Colon (tissue), 2 donors: ENCODE data around the gene SORCS2.

Experiments used
- FAIRE-seq: peaks from 2 replicates; lab custom pipeline; 2012; peaks lifted over from hg19 to GRCh38; lab: Jason Lieb, UNC
- donor health status: control.
- donor health status: control.

SORCS2 gene

DNA sequence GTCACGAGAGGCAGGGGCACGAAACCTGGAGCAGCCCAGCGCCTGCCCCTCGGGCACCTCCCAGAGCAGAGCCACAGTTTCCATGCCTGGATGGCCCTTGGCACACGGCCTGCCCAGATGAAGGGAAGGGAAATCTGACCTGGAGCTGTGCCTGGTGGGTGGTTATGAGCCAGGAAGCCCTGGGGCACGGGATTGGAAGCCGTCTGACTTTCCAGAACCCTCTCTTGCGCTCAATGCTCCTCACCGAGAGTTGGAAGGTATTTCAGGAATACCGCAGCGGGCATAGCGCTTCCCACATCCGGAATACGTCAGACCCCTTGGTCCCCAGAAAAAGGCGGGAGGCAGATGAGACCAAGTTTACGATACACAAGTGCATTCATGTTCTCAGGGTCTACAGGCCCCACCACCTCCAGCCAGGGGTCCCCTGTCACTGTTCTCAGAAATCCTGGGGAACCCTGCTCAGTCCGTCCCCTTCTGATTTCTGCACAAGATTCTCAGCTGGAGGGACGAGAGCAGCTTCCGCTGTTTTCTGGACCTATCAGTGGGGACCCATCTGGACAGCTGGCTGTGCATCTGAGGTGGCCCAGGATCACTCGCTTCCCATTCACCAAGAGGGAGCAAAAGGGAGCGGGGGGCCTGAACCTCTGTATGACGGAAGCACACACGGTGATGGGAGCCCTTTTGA, 574.5 kb downstream of the SORCS2 start:
- FAIRE-seq, result no peak

DNA sequence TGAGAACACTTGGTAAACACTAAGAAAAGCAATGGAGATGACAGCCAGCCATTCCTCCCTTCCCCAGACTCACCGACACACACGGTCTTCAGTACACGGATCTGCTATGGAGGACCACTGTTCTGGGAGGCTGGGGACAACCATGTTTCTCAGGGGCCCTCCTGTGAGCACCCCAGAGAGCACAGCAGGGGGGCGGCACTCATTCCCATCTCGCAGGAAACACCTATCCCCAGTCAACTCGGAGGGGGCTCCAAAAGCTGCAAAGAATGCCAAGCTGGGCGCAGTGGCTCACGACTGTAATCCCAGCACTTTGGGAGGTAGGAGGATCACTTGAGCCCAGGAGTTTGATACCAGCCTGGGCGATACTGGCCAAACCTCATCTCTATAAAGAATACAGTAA, 575.2 kb downstream of the SORCS2 start:
- FAIRE-seq, result no peak

DNA sequence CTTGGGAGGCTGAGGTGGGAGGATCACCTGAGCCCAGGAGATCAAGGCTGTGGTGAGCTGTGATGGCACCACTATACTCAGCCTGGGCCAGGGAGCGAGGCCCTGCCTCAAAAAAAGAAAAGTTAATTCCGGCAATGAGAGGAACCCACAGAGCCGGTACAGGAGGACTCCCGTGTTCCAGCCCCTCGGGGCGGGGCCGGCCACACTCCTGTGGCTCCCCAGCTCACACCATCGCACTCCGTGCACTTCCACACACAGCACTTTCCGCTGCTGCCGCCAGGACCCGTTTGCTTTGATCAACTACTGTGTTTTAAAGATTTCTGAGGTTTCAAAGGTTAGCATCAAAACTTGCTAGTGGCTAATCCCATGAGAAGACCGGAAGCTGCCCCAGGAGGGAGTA, 575.6 kb downstream of the SORCS2 start:
- no peak for FAIRE-seq

DNA sequence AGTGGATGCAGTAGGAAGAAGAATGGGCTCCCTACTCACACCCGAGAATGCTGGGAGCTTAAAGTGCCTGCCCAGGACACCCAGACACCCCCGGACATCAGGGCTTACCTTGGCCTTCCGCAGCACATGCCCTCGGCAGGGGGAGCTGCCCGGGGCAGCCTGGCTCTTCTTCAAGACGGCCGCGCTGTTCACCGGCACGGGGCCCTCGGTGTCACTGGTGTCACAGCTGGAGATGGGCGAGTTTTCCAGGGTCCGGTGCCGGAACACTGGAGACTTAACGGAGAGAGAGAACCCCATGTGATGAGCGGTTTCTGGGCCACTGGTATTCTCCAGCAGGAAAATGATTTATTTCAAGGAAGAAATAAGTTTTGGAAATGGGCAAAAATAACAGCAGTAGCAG, 576.4 kb downstream of the SORCS2 start:
- no peak for FAIRE-seq

DNA sequence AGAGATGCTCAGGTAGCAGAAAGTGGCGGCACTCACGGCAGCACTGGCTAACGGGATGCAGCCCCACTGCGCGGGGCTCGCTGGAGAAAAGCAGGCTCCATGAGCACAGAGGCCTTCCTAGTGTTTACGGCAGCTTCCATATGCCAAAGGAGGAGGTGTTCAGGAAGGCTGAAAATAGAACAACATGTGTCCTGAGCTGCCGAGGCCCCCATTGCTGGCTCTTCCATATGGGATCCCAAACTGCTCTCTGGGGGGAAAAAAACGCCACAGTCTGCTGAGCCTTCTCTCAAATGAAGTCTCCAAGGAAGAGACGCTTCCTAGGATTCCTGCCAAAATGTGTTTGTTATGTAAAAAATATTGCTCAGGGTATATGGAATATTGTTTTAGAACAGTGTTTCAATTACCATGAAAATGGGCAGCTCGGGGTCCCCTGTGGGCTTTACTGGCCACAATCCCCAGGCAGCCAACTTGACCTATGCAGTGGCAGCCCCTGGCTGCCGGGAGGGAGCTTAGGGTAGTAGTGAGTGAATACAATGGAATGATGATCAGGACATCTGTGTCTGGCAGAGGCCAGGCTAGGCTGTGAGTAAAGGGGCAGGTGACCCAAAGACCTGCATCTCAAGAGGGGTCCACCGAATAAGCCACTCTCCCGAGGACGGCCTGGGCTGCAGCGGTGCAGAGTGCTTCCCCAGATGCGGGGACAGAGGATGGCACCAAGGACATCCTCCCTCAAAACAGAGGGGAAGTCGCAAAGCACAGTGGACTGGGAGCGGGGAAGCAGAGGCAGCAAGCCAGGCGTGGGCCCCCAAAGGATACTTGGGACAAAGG, 577.3 kb downstream of the SORCS2 start:
- no peak for FAIRE-seq

DNA sequence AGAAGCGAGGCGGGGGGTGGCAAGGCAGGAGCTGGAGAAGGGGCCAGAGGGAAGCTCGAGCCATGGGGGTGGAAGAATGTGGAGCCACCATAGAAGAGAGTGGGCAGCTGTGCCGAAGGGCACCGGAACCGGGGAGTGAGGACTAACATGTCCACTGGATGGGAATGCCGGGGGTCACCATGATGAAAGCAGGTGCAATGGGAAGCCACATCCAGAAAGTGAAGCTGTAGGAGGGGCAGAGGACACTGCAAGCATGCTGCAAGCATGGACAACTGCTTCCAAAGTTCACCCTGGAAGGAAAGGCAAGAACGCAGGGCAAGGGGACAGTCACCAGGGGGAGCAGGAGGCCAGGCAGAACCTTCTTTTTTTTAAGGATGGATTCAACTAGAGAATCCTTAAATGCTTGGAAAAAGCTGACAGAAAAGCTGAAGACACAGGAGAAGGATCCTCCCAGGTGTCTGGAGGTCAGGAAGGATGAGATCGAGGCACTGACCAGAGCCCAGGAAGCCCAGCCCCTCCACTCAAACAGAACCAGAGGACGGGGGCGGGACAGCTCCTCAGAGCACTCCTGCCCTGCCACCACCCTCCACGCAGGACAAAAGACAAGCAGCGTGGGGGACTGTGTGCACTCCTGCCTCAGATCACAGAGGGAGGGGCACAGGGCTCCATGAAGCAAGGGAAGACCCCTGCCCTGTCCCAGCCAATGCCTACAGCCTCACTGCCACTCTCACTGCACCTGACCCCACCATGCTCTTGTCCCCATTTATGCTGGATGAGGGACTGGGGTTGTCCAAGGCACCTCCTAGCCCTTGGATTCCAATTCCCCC, 578.1 kb downstream of the SORCS2 start:
- no peak for FAIRE-seq

DNA sequence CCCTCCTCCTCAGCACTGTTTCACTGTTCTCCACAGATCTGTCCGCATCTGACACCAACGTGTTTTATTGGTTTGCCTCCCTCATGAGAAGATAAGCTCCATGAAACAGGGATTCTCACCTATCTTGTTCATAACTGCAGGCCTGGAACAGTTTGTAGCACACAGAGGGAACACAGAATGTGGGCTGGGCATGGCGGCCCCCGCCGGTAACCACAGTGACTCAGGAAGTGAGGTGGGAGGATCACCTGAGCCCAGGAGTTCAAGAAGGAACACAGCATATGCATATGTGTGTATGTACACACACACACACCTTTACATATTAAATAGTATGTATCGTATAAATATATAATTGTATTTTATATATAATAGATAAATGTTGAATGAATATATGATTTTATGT, 578.7 kb downstream of the SORCS2 start:
- FAIRE-seq, result no peak

DNA sequence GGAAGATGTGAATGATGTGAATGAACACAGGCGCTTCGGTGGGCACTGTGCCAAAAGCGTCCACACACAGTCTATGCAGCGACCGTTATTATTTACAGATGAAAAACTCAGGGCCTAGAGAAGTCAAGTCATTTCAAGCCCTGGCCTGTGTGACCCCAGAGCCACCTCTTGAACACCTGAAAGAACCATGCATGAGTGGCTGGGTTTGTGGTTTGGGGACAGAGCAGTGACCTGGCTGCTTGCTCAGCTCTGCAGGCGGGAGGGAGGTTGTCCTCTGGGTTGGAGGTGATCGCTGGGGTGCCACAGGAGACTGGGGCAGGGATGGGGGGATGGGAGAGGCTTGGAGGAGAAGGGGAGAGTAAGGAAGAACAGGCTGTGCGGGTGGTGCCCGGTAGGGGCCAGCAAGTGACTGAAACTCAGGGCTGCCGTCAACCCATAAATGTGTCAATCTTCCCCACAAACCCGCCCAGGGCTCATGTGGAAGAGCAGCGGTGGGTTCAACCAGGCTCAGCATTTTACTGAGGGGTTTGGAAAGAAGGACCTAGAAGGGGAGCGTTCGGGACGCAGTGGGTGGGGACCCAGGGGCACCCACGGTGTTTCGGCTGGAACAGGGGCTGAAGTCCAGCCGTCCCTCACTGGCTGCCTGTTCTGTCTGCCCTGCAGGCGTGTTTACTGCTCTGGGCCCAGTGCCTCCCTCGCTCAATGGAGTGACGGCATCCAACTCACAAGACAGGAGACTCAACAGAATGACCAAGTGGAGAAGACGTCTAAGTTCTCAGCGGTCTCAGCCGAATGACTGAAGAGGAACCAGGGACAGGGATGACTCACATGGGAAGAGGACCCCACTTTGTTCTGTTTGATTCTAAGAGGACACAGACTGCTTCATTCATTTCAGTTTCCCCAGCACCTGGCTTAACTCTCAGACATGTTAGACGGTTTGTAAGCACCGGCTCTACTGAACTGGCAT, 579.5 kb downstream of the SORCS2 start:
- FAIRE-seq, result no peak

DNA sequence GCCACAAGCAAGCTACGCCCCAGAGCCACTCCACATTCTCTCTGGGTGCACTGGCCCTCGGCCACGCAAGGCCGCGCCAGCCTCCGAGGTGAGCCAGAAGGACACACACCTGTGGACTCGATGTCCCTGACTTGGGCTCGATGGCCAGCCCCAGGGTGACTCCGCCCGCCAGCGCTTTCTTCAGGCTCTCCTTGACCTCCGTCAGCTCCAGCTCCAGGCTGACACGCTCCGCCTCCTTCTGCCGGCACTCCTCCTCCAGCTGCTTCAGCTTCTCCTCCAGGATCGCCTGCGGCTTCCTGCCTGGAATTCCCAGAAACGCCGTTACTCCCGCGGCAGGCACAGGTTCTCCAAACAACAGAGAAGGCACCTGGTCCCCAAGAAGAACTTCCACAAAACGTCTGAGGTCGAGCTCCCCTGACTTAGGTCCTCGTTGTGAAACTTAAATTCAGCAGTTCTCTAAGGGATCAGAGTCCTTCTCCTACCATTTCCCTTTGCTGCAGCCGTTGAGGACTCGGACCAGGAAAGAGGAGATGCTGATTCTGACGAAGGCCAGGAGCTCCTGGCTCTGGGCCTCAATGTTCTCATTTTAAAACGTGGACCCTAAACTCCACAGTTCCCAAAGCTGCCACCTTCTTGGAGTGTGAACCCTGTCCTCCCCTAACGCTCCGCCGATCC, 580.5 kb downstream of the SORCS2 start:
- no peak for FAIRE-seq

DNA sequence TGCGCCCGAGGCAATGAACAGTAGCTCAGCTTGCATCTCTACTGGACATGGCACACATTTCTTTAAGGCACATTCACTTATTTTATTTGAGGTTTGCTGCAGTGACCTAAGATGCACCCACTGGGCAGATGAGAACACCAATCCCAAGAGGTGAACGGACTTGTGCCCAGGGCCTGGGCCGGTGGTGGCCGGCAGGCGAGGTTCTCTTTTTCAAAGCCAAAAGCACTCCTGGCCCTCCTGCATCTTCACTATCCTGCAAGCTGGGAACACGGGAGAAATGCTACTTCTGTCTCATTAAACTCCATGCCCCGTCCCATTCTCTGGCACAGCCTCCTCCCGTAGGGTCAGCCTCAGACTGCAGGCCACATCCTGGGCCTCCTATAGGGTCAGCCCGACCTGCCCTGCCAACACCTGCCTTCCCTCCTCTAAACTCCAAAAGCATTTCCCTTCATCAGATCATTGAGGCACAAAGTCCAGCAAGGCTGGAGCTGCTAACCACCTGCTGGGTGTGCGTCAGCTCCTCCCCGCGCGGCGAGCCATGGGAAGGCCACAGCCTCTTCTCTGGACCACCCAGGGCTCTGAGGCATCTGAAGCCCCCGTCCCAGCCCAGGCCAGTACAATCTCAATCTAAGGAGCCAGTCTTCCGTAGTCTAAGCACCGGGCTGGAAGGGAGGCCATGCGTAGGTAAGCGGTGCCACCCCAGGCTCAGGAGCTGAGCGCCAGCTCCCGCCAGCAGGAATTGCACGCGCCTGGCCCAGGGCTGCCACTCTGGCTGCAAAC, 581.3 kb downstream of the SORCS2 start:
- no peak for FAIRE-seq

DNA sequence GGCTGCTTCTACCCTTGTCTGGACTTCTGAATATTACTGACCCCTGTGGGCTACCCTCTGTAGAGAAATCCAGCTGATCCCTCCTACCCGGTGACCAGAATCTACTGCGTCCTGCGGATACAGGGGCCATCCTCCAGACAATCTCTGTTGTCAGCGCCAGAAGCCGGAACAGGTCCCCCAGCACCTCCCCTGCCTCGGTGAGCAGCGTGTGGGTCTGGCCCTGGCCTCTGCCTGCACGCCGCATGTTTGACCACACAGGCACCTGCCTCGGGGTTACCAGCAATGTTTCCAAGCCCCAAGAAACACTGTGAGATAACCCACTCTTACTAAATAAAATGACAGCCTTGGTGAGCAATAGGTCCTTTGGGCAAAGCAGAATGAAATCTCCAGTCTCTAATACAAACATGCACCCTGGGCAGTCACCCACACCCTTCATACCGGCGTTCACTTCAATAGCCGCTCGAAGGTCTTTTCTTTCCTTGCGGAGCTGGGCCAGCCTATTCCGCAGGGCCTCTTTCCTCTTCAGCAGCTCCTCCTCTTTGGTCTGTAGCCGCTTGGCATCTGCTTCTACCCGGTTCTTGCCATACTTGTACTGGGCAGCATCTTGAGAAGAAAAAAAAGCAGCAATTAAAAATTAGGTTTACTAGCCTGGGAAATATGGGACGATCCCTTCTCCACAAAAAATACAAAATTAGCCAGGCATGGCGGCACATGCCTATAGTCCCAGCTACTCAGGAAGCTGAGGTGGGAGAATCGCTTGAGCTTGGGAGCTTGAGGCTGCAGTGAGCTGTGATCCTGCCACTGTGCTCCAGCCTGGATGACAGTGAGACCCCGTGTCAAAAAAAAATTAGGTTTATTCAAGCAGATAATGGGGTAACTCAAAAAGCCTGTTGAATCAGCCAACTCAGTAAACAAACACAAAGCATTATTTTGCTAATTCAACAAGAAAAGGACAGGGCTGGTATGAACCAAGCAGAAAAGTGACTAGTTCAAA, 582.3 kb downstream of the SORCS2 start:
- no peak for FAIRE-seq

DNA sequence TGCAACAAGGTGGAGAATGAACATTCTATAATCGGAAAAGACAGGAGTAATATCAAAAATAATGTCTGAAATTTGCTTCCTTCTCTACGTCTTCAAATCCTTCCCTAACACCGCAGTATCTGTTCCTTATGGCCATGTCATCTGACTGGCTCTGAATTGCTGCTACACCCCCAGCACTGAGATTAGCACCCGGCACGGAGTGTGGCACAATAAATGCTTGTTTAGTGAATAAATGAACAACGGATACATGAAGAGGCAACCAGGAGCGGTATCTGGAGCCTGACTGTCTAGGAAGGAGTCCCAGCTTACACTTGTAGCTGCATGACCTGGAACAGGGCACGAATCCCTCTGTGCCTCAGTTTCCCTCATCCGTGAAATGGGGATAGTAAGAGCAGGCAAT, 583.1 kb downstream of the SORCS2 start:
- no peak for FAIRE-seq

DNA sequence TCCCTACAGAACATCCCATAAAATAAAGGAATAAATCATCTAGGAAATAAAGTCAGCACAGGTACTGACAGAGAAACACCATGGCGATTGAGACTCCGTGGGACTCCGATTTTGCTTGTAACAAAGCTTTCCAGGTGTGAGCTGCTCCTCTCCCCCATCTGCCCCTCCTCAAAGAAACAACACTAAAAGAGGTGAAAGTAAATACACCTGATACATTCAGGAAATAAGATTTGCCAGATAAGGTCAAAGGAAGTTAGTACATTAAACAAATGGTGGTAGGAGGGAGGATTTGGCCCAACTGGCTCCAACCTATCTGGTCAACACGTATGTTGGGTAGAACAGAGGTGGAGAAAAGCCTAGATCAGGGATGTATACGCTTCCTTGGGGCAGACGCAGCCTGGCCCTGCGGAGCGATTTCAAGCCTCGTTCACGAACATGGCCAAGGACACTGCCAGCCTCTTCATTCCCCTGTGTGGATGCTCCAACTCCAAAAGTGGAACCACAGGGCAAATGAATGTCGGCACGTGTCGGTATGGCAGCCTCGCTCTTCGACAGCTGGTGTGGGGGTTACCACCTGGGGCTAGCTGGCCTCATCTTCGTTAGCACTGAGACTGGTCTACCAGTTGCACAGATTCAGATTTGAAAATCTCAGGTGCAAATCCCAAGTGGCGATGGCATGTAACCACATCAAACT, 584.8 kb downstream of the SORCS2 start:
- FAIRE-seq, result no peak

DNA sequence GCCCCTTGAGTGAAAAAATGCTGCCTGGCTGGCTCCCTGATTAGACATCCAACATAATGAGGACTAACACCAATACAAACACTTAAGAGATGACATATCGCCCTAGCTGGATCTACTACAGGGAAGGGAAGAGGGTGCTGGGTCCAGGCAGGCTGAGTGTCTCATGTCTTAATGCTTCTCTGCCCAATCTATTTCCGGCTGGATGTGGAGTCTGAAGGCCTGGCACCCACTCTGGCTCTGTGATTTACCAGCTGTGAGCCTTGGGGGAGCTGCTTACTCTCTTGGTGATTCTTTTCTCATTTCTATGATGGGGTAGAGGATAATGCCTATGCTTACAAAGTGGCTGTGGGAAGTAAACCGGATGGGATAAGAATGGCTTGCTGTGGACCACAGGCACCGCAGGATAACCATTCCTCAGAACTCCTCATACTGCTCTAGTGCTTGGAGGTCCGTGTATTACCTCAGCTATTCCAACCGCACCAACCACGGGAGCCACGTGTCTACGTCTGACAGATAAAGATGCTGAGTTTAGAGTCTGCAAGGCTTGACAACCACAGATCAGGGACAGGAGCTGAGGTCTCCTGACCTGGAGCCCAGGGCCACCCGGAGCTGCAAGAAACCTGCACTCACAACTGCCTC, 585.7 kb downstream of the SORCS2 start:
- no peak for FAIRE-seq

DNA sequence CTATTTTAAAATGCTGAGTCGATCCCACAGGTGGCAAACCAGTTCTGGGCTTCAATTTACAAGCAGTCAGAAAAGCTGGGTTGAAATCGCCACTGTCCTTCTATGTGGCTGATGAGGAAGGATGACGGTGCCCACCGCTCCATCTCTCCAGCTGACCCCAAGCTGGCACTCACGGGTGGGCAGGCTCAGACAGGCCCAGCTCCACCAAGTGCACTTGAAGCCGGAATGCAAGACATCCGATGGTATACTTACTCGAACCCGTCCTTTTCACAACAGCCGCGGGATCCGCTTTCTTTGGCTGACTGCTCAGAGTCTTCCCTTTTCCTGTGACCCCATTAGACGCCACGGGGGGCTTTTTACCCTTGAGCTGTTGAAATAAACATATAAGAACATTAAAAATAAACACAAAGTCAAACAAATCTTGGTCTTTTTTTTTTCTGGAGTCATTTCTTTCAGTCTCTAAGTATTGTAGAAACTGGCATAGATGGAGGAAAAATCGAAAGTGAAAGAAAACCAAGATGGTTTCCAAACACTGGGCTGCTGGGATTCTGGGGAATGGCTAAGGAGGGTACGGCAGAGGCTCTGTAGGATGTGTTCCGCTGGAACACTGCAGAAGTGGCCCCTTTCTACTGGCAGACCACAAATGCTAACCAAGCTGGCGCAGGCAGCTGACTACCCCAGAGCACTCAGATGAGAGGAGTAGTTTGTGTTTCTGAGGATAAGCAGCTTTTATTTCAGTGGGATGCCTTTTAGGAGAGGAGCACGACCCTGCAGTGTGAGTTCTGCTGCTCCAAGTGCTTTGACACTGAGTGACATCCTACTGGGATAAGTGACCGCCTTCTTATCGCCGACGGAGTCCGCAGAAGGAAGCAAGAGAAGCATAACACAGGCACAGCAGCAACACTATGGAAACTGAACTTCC, 586.4 kb downstream of the SORCS2 start:
- no peak for FAIRE-seq

DNA sequence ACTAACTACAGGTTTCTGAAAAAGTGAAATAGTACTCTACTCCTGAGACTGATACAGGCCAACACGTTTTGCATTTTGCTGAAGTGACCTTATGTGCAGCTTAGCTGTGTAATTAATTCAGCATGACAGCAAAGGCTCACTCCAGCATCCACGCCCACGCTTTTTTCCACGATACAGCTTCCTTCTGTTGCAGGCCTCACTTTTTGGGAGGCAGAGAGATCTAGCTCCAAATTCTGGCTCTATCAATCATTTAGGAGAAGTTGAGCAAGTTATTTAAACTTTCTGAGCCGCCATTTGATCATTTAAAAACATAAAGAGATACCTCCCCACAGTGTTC, 587.1 kb downstream of the SORCS2 start:
- FAIRE-seq, result no peak

DNA sequence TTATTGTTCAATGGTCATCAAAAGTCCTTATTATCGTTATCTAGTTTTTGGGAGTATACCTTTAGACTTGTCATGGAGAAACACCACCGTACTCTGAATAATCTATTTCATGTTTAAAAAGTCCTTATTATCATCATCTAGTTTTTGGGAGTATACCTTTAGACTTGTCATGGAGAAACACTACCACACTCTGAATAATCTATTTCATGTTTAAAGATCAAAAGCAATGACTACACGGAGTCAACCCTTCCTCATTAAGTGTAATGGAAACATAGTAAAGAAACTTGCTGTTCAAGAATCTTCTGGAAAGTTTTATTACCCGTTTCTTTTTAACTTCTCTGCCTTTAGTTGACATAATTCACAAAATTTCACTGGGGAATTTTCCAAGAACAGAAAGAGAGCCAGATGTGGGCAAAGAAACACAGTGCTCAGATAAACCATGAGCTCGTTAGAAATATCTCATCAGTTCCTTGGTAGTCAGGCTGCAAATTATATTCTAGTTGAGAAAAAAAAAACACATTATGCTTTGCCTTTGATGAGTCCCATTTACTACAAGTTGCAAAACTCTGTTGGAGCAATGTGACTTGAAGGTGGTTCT, 588.5 kb downstream of the SORCS2 start:
- FAIRE-seq, result no peak
